Testis (tissue), 3 donors: ENCODE results near the gene PRKG1. TPM values are rescaled to one million over a fixed set of nuclear protein-coding genes. Genes with fewer than 3 reads are reported as not detected.
"Not testable (repeated sequence)": the region's sequence is repeated elsewhere in the genome, so short reads cannot be mapped to it uniquely, and the experiment has no call there.

Source experiments
- DNase-seq: peaks from one replicate; pipeline ENCODE4 v3.0.0-alpha.2; 2019
- H3K27ac ChIP-seq, 2 donors: fragments of 200-600 bp; sonication (generic); one replicate each; pipeline ENCODE4 v1.5.1; 2019
- H3K27me3 ChIP-seq: fragments of 200-600 bp; sonication (generic); one replicate; pipeline ENCODE4 v1.5.1; 2019
- H3K36me3 ChIP-seq: fragments of 200-600 bp; sonication (generic); one replicate; pipeline ENCODE4 v1.5.1; 2017; ENCODE audit warnings: low read depth; ENCODE audit errors: missing control alignments
- H3K4me1 ChIP-seq: fragments of 200-600 bp; sonication (generic); one replicate; pipeline ENCODE4 v1.5.1; 2019
- H3K4me3 ChIP-seq, 2 donors: fragments of 200-600 bp; sonication (generic); one replicate each; pipeline ENCODE4 v1.5.1; 2017 to 2019
- H3K9me3 ChIP-seq: fragments of 200-600 bp; sonication (generic); one replicate; pipeline ENCODE4 v1.5.1; 2017
- CTCF ChIP-seq, 3 experiments: fragments of 450-650 bp in 2 of 3; fragments of 200-600 bp in 1 of 3; sonication (generic) in 1 of 3; IDR thresholded peaks; one replicate each; pipeline ENCODE4 v1.5.1; 2016 to 2019; ENCODE audit warnings: antibody characterized with exemption in 3 of 3, mild to moderate bottlenecking in 2 of 3, moderate library complexity in 1 of 3
- POLR2A ChIP-seq: fragments of 450-650 bp; IDR thresholded peaks from one replicate; pipeline ENCODE4 v1.6.1; 2017; ENCODE audit warnings: antibody characterized with exemption, mild to moderate bottlenecking, moderate library complexity
- WGBS, 2 donors: methylation state at CpG; one replicate each; pipeline ENCODE4 v1.1.5; 2018; 5-methylcytosine and 5-hydroxymethylcytosine counted together
- intact Hi-C: fragments of 100-400 bp; cut with DNase I; formaldehyde crosslinking; loops from one replicate; pipeline ENCODE4 v1.15.1; 2023; ENCODE audit warnings: low total_unique reads
- polyA plus RNA-seq: library from polyadenylated mRNA; stranded (reverse); fragments of 350-450 nt; fragmentation: Illumina TruSeq; extraction: RNeasy Lipid Tissue Mini Kit (QIAGEN cat#74804); gene quantifications from one replicate; pipeline ENCODE4 v1.2.3, GENCODE V29; 2014; ENCODE audit warnings: low read depth, low replicate concordance; ENCODE audit not compliant: insufficient read depth
- total RNA-seq, 2 donors: library from RNA; depleted of rRNA; stranded (reverse); fragments of >200 nt; gene quantifications; one replicate each; pipeline ENCODE4 v1.2.3, GENCODE V29; 2016

The PRKG1 gene
- total and polyA plus RNA-seq, 3 donors from 2014 or later, result 6.3 to 15.3 (median 12.5) TPM

- H3K9me3 ChIP-seq, result no peaks in the 10 kb centered on the region
- DNase-seq, result no peak
- no peaks in the 10 kb centered on the region for H3K36me3 ChIP-seq
- WGBS, 2 donors, result 67 to 79% methylated on average over 3 of the region's 3 CpGs
- no peak overlapping the region for H3K4me3 ChIP-seq
- no peak overlapping the region for H3K27ac ChIP-seq
- no peaks in the 10 kb centered on the region for H3K27me3 ChIP-seq
- TF ChIP-seq CTCF (IDR thresholded peaks at IDR 0.05), result no peak
- TF ChIP-seq POLR2A, result no peak
- intact Hi-C loops, result no loop called here
- no peaks in the 10 kb centered on the region for H3K4me1 ChIP-seq
These were observed 312.1 kb downstream of the PRKG1 start for GRCh38 chr10:51386248-51386885.

- no peak overlapping the region for H3K27ac ChIP-seq
- no peaks in the 10 kb centered on the region for H3K27me3 ChIP-seq
- no peaks in the 10 kb centered on the region for H3K4me1 ChIP-seq
- H3K36me3 ChIP-seq, result no peaks in the 10 kb centered on the region
- intact Hi-C loops, result no loop called here
- 55 to 57% methylated on average over 3 of the region's 3 CpGs for WGBS, 2 donors
- no peak overlapping the region for H3K4me3 ChIP-seq
- peak; percentile 46 to 74 (median 48) for TF ChIP-seq CTCF (IDR thresholded peaks at IDR 0.05)
- TF ChIP-seq POLR2A, result no peak
- DNase-seq, result peak; percentile 60
- H3K9me3 ChIP-seq, result no peaks in the 10 kb centered on the region
These were observed 315.4 kb downstream of the PRKG1 start for GRCh38 chr10:51389415-51390321.

- intact Hi-C loops, DNase-seq, H3K27me3 ChIP-seq, H3K9me3 ChIP-seq, H3K36me3 ChIP-seq, H3K4me1 ChIP-seq, H3K27ac ChIP-seq: not testable (repeated sequence)
- WGBS, 2 donors, result 83 to 98% methylated on average over 7 to 24 of the region's 29 CpGs
- H3K4me3 ChIP-seq, result peak overlapping the region in 1 of 2 donors; percentile 4
These were observed 318.7 kb downstream of the PRKG1 start for GRCh38 chr10:51393006-51393405.

GRCh38 chr10:51394039-51394438, 319.8 kb downstream of the PRKG1 start:
- no peaks in the 10 kb centered on the region for H3K4me1 ChIP-seq
- no peaks in the 10 kb centered on the region for H3K9me3 ChIP-seq
- no peak for DNase-seq
- no peaks in the 10 kb centered on the region for H3K36me3 ChIP-seq
- H3K27me3 ChIP-seq, result no peaks in the 10 kb centered on the region
- 77 to 86% methylated on average over 3 of the region's 3 CpGs for WGBS, 2 donors
- no peak overlapping the region for H3K4me3 ChIP-seq
- intact Hi-C loops, result no loop called here
- TF ChIP-seq CTCF (IDR thresholded peaks at IDR 0.05), result no peak
- TF ChIP-seq POLR2A, result no peak
- H3K27ac ChIP-seq, result no peak overlapping the region

- no peaks in the 10 kb centered on the region for H3K27me3 ChIP-seq
- H3K4me3 ChIP-seq, result no peak overlapping the region
- DNase-seq, result no peak
- H3K9me3 ChIP-seq, result no peaks in the 10 kb centered on the region
- no peaks in the 10 kb centered on the region for H3K4me1 ChIP-seq
- no peak overlapping the region for H3K27ac ChIP-seq
- intact Hi-C loops, result no loop called here
- 86 to 89% methylated on average over 3 of the region's 3 CpGs for WGBS, 2 donors
- TF ChIP-seq POLR2A (no peak), CTCF (IDR thresholded peaks at IDR 0.05) (no peak)
- no peaks in the 10 kb centered on the region for H3K36me3 ChIP-seq
These were observed 323.0 kb downstream of the PRKG1 start for GRCh38 chr10:51397244-51397643.
